CD4-positive, alpha-beta T cell treated with Interferon gamma for 1 hour (primary cell): ENCODE measurements around the gene USP28.
"Not testable (repeated sequence)": the region's sequence is repeated elsewhere in the genome, so short reads cannot be mapped to it uniquely, and the experiment has no call there.

ENCODE experiments used
- DNase-seq: peaks from one replicate; pipeline ENCODE4 v3.0.0-alpha.2; 2020

Gene USP28, protein sequence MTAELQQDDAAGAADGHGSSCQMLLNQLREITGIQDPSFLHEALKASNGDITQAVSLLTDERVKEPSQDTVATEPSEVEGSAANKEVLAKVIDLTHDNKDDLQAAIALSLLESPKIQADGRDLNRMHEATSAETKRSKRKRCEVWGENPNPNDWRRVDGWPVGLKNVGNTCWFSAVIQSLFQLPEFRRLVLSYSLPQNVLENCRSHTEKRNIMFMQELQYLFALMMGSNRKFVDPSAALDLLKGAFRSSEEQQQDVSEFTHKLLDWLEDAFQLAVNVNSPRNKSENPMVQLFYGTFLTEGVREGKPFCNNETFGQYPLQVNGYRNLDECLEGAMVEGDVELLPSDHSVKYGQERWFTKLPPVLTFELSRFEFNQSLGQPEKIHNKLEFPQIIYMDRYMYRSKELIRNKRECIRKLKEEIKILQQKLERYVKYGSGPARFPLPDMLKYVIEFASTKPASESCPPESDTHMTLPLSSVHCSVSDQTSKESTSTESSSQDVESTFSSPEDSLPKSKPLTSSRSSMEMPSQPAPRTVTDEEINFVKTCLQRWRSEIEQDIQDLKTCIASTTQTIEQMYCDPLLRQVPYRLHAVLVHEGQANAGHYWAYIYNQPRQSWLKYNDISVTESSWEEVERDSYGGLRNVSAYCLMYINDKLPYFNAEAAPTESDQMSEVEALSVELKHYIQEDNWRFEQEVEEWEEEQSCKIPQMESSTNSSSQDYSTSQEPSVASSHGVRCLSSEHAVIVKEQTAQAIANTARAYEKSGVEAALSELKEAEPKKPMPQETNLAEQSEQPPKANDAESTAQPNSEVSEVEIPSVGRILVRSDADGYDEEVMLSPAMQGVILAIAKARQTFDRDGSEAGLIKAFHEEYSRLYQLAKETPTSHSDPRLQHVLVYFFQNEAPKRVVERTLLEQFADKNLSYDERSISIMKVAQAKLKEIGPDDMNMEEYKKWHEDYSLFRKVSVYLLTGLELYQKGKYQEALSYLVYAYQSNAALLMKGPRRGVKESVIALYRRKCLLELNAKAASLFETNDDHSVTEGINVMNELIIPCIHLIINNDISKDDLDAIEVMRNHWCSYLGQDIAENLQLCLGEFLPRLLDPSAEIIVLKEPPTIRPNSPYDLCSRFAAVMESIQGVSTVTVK

DNA sequence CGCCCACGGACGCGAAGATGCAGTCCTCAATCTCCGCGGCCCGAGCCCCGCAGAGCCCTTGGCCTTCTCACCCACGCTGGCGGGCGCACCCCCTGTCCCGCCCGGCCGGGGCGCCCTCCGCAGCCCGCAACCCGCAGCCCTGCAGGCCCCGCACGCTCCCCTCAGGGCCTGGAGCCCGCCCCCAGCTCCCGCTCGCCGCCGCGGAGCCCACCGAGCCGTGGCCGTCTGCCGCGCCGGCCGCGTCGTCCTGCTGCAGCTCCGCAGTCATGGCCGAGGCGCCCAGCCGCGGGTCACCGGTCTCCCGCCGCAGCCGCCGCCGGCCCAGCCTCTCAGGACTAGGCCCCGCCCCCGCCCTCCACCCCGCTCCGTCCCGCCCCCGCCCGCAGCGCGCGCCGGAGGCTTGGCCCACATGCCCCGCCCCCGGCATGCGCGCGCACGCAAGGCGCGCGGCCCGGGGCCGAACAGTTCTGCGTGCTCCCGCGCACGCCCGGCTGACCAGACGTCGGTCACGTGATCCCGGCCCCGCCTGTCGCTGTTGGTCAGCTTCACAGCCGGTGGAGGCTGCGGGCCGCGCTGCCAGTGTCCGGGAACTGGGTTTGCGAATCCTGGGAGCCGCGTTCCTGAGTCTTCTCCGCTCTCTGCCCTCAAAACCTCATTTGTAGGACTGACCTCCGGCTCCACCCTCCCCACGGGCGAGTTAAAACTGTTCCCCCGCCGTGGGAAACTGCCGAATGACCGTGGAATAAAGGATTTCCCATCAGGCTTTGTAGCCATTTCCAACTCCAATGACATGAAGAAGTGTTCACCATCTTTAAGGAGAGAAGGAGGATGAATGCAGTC lies at the start of gene USP28:
USP28 (minus strand) TSS at position 339 of the 840 bp plus-strand sequence; CDS start at position 268, 71 bp downstream.
- peak; percentile 85 for DNase-seq

DNA sequence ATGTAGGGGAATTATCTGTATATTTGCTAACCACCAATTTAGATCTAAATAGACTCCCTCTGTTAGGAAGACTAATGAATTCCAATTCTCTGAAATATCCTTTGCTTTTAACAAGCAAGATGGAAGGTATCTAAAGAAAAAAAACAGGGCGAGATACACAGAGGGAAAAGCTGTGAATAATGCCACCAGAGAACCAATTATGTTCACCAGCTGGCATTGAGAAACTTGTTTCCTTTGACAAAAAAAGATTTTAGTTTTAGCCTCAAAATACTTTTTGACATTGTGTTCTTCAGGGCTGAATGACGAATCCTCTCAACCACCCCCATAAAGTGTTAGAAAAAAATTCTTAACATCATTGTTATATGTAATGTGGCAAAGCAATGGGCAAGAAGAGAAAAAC lies 48.2 kb upstream of the USP28 start:
- DNase-seq = no peak

DNA sequence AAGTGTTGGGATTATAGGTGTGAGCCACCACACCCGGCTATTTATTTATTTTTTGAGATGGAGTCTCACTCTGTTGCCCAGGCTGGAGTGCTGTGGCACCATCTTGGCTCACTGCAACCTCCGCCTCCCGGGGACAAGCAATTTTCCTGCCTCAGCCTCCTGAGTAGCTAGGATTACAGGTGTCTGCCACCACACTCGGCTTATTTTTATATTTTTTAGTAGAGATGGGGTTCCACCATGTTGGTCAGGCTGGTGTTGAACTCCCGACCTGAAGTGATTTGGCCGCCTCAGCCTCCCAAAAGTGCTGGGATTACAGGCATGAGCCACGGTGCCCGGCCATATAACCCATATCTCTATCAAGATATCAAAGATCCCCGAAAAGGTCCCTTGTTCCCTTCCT lies 36.1 kb upstream of the USP28 start:
- DNase-seq = not testable (repeated sequence)

DNA sequence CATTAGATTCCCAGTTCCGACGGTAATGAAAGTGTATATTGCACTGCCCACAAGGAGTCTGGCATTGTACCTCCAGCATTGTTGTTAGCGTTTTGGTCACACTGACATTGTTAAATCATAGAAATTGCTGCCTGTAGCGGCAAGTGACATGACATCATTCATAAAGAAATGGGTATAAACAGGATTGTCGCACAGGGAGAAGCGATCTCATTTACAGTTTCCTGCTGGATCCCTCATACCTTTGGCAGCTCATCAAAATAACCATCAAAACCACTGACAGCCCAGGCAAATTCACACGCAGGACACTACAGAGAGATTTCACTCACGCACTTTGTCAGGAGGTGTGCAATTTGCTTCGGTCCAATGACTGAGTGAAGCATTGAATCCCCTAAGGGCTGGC lies 32.7 kb upstream of the USP28 start:
- DNase-seq = no peak

DNA sequence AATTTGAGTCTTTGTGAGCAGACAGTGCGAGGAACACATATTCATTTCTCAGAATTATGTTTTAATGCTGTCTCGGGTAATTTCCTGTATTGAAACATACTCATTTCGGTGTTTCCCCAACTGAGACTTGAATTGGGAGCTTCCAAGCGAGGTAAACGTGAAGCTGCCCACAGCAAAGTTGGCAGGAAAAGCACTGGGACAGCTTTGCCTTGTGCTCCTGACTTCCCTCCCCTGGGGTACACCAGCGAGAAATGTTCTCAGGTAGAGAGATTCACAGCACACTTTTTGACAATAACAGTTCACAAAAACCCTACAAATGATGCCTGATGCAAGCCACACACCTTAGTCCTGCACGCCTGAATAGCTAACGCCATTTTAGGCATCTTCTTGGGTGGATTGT lies 32.3 kb upstream of the USP28 start:
- DNase-seq = no peak

DNA sequence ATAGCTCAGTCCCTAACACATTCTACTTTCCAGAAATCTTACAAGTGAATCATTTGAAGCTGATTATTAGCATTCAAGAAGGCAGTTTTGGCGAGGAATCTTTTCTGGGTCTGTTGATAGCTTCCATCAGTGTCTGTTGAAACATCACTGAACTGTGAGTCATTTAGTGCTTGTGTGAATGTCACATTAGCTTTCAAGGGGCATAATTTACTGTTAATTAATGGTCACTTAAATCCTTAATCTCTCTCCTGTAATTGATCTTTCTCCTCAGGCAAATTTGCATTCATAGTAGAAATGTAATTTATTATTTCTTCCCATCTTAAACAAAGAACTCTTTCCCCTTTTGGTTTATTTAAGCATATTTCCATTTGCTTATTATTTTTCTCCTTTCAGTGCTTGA lies 31.8 kb upstream of the USP28 start:
- no peak for DNase-seq

DNA sequence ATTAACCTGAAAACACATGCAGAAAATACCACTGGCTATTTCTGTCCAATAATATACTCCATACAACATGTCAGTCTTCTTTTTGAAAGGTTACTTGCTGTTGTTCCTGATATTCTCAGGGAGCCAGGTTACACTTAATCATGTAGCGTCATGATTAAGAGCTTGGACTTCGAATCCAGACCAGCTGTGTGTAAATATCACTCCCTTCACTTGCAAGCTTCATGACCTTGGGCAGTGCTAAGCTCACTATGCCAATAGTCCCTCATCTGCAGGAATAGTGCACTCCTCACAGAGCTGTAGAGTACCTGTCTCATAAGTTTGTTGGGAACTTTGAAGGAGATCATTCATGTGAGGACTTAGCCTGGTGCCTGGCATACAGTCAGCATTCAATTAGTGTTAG lies 31.1 kb upstream of the USP28 start:
- DNase-seq = no peak

DNA sequence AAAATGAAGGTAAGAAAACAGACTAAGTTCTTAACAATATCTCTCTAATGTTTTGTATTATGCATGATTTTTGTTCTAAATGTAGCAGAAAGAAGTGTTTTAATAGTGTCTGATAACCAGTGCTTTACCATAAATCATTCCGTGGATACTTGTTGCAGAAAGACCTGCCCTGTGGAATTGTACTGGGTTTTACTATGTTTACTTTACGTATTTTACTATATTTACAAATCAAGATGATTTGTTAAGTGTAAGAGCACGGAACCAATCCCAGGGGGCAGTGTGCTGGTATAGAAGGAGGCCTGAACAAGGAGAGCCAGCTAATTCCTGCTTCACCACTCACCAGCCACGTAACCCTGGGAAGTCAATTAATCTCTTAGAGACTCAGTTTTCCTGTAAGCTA lies 30.7 kb upstream of the USP28 start:
- no peak for DNase-seq

DNA sequence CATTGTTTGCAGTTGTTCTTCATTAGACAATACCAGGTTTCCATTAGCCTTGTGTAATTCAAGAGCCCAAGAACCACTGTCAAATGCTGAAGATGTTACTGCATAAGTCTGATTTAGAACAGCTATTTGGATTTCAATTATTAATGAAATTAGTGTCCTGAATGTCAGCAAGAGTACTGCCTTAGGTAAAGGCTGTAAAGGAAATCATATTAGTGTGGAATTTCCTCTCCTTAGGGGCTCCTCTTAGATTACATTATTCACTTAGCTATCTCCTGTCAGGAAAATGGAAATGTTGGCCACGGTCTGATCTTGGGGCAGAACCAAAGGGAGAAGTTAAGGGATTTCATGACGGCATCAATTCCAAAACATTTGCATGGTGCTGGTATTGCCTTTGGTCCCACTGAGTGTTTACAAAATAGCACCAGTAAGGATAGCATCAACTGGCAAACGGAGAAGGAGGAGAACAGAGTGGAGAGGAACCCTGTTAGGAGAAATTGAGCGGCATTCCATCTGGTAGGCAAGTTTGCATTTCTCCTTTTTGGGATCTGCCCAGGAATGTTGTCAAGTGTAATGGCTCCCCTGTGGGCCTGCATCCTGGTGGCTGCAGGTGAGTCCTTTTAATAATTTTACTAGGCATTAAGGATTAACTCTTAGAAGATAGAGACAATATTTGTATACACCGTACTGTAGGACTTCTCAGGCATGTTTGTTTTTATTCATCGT lies 29.2 kb upstream of the USP28 start, which contains the start of gene HTR3B:
HTR3B (plus strand) TSS at position 418 of the 723 bp plus-strand sequence; CDS start at position 556, 138 bp downstream.
- no peak for DNase-seq

DNA sequence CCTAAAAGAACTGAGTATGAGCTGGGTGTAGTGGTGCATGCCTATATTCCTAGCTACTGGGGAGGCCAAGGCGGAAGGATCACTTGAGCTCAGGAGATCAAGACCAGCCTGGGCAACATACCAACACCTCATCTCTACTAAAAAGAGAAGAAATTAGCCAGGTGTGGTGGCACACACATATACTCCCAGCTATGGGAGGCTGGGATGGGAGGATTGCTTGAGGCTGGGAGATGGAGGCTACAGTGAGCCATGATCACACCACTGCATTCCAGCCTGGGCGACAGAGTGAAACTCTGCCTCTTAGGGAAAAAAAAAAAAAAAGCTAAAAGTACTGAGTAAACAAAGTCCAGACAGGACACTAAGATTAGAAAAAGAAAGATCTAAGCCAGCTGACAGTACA lies 25.8 kb upstream of the USP28 start:
- DNase-seq = no peak

DNA sequence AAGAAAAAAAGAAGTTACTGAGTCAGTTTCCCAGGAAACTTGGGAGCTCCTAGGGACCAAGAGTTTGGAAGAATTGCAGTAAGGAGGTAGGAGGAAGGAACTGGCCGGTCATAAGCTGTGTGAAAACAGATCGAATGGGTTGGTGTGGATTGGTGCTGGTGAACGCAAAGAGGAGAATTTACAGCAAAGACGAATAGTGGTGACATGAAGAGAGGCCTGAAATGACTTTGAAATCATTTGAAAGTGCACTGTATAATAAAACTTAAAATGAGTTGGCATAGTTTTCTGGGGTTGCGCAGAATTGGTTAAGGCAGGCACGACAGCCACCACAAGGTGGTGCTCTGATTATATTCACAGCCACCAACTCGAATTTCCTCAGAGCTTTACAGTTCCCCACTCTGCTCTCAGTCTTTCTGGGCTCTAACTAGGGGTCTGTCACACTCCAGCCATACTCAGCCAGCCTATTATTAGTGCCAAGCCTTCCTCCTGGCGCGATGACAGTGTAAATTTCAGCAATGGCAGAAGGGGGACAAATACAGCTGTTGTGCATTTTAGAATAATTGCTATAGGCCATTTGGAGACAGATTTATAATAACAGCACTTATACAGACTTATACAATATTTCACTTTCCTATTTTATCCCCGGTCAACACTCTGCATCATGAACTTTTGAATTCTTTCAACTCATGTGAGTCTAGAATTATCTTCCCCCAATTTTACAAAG lies 20.9 kb upstream of the USP28 start:
- DNase-seq = peak; percentile 14

DNA sequence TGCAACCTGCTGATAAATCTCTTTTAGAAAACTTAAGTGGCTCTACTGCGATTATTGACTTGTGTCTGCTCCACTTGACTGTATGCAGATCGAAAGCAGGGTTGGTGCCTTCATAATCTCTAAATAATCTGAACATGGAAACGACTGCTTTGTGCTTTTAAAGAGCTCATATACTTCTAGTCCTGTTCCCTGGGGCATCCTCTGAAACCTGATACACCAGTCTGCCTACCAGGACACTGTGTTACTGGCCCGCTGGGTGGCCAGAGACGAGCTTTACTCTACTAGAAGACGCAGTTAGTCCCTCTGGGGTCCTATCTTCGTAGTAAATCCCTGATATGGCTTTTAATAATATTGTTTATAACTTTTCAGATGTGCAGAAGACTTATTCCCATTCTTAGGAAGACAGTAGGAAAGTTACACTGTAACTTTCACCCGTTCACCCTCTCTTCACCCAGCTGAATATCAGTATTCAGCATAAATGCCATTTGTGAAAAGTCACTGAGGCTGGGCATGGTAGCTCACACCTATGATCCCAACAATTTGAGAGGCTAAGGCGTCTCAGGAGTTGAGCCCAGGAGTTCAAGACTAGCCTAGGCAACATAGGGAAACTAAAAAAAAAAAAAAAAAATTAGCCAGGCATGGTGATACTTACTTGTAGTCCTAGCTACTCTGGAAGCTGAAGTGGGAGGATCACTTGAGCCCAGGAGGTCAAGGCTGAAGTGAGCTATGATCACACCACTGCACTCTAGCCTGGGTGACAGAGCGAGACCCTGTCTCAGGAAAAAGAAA lies 20.2 kb upstream of the USP28 start:
- DNase-seq = no peak

DNA sequence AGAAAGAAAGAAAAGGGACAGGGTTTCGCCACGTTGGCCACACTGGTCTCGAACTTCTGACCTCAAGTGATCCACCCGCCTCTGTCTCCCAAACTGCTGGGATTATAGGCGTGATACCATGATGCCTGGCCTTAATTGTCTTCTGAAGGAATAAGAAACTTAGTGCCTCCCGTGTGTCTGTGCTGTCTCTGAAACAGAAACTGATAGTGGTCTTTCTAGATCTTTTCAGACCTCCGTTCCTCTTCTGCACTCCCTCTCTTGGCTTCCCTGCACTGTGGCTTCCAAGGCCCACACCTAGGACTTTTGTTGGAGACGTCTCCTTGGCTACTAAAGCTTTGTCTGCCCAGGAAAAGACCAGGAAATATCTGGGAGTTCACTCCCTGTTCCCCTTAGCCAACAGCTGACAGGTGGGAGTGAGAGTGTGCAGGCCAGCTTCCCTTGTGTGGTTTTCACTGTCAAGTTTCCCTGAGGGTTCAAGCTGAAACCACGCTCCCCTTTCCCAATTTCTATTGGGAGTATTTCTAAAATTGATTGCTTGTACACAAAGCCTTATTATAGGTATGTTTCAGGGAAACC lies 19.1 kb upstream of the USP28 start:
- no peak for DNase-seq

DNA sequence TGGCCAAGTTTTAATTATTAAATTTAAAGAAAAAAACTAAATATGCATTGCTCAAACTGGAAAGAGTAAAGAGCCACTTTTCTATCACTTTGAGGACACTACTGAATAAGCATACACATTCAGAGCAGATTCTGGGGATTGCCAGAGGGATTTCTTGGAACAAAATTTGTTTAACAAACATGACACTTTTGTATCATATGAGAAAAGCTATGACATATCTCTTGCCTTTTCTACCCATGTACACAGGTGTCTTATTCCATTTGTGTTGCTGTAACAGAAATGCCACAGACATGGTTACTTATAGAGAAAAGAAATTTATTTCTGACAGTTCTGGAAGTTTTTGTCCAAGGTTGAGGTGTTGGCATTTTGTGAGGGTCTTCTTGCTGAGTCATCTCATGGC lies 13.5 kb upstream of the USP28 start:
- no peak for DNase-seq

DNA sequence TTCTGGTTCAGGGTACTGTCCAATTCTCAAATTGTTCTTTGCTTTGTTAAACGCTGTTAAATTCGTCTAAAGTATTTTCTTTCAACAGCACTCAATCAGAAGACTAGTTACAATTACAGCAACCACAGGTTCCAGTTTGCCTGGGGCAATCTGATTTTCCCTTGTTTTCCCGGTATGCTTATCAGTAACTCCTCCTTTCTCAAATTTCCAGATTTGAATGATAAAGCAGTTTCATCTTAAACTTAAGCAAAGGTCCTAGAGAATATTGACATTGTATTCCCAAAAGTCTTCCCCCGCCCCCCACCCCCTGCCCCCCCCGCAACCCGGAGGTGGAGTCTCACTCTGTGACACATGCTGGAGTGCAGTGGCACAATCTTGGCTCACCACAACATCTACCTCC lies 10.5 kb upstream of the USP28 start:
- DNase-seq = no peak

DNA sequence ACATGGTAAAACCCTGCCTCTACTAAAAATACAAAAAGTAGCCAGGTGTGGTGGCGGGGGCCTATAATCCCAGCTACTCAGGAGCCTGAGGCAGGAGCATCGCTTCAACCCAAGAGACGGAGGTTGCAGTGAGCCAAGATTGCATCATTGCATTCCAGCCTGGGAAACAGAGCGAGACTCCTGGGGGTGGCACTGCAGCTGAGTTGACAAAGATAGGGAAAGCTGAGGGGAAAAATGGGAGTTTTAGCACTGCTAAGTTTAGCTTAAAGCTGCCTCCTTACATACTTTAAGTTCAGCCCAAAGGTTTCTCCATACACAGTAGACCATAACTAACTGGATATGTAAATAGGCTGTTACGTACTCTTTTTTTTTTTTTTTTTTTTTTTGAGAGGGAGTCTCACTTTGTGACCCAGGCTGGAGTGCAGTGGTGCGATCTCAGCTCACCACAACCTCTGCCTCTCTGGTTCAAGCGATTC lies 9.0 kb upstream of the USP28 start:
- no peak for DNase-seq

DNA sequence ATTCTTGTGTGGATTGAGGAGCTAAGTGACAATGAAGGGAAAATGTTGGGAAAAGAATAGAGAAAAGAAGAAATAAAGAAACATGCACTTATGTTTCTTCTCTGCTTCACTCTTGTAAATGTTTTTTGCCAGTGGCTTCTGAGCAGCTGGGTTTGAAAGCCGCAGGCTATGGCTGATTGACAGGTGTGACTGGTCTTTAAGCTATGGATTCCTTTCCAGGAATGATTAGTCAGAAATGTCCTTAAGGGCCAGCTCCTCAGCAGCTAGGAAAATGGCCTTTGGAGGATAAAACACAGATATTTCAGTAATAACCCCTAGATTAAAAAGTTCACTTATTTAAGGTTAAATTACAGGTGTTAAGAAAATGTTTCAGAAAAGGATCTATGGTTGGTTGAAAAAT lies 6.5 kb upstream of the USP28 start:
- DNase-seq = no peak

DNA sequence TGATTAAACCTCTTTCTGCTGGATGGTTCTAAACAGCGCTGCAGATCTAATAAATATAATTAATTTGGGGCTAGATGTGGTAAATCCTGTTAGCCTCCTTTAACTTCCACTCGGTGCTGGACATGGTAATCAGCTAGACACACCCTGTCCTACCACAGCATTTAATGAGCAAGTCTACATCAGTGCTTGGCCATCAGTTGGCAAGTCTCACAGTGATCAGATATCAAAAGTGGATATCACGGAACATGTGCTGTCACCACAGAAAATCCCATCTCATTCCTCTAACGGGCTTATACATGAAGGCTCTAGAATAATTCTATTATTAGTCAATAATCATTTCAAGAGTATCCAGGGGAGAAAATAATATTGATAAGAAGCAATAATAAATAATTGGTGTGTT lies 5.6 kb upstream of the USP28 start:
- no peak for DNase-seq

DNA sequence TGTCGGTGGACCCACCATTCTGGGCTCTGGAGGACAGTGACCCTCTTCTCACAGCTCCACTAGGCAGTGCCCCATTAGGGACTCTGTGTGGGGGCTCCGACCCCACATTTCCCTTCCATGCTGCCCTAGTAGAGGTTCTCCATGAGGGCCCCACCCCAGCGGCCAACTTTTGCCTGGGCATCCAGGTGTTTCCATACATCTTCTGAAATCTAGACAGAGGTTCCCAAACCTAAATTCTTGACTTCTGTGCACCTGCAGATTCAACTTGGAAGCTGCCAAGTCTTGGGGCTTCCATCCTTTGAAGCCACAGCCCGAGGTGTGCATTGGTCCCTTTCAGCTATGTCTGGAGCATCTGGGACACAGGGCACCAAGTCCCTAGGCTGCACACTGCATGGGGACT lies 4.1 kb upstream of the USP28 start:
- DNase-seq = not testable (repeated sequence)

DNA sequence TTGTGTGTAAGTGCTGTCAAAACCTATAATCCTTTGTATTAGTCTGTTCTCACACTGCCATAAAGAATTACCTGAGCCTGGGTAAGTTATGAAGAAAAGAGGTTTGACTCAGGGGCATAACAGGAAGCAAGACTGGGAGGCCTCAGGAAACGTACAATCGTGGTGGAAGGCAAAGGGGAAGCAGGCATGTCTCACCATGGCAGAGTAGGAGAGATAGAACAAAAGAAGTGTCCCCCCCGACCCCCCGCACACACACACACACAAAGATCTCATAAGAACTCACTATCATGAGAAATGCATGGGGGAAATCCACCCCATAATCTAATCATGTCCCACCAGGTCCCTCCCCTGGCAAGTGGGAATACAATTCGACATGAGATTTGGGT lies 2.3 kb upstream of the USP28 start:
- DNase-seq = no peak
